Right lobe of liver (tissue), 4 donors: ENCODE data around the gene PLCXD1.
A peak's percentile ranks its signal among the peaks of the same experiment; 100 is the strongest.

Source experiments
- POLR2A ChIP-seq: fragments of 450-650 bp; IDR thresholded peaks from one replicate; pipeline ENCODE4 v1.6.1; 2017; ENCODE audit warnings: antibody characterized with exemption, mild to moderate bottlenecking
- TF ChIP-seq, protein P1 (sequence below), 4 donors: fragments of 200-600 bp in 3 of 4; fragments of 450-650 bp in 1 of 4; IDR thresholded peaks; one replicate each; pipeline versions ENCODE4 v1.5.1 to v1.8.0; 2016 to 2022; ENCODE audit warnings: antibody characterized with exemption in 4 of 4, mild to moderate bottlenecking in 2 of 4
- donor health status: DM: no; HTN: no; CAD: no.
- donor health status: DM: no; HTN: no; CAD: no.
- donor health status: DM: no; HTN: yes; CAD: no.

DNA sequence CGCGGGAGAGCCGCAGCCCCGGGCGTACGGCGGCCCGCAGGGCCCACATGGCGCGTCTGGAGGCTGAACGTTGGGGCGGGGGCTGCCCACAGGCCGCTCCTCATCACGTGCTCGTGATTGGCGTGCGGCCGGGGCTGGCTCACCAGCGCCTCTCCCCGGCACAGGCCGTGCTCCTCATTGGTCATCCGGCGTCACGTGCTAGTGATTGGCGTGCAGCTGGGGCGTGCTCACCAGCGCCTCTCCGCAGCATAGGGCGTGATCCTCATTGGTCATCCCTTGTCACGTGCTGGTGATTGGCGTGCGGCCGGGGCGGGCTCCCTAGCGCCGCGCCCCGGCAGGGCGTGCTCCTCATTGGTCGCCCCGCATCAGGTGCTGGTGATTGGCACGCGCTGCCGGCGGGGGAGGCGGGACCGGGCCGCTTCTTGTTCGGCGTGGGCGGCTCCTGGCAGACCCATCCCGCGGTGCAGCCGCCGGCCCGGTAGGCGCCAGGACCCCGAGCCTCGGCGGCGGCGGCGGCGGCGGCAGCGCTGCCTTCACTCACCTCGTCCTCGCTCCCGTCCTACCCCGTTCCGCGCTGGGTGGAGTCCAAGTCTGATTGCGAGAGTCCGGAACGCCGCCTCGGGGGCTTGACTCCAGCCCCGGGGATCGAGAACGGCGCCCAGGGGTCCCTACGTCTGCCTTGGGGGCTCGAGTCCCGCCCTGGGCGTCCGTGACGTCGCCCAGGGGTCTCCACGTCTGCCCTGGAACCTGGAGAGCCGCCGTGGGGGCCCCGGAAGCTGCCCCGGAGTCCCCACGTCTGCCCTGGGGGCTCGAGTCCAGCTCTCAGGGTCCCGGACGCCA is 37.8 kb downstream of the PLCXD1 start, which contains the start of gene GTPBP6:
- TF ChIP-seq, protein P1, sequence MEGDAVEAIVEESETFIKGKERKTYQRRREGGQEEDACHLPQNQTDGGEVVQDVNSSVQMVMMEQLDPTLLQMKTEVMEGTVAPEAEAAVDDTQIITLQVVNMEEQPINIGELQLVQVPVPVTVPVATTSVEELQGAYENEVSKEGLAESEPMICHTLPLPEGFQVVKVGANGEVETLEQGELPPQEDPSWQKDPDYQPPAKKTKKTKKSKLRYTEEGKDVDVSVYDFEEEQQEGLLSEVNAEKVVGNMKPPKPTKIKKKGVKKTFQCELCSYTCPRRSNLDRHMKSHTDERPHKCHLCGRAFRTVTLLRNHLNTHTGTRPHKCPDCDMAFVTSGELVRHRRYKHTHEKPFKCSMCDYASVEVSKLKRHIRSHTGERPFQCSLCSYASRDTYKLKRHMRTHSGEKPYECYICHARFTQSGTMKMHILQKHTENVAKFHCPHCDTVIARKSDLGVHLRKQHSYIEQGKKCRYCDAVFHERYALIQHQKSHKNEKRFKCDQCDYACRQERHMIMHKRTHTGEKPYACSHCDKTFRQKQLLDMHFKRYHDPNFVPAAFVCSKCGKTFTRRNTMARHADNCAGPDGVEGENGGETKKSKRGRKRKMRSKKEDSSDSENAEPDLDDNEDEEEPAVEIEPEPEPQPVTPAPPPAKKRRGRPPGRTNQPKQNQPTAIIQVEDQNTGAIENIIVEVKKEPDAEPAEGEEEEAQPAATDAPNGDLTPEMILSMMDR (IDR thresholded peaks at IDR 0.05) = peak in 2 of 4 donors; percentile 20 to 40
- TF ChIP-seq POLR2A = peak; percentile 74
